WERI-Rb-1 (cell line): ENCODE results near the gene TSPO2.
A peak's percentile ranks its signal among the peaks of the same experiment; 100 is the strongest.

ENCODE experiments used
- DNase-seq: peaks from one replicate; pipeline ENCODE4 v3.0.0-alpha.2; 2020
- H3K27ac ChIP-seq: fragments of 250-450 bp; sonication (Bioruptor Pico); 2 replicates; pipeline ENCODE4 v1.5.1; 2020; ENCODE audit warnings: mild to moderate bottlenecking, moderate library complexity
- H3K27me3 ChIP-seq: fragments of 250-450 bp; sonication (Bioruptor Pico); 2 replicates; pipeline ENCODE4 v1.5.1; 2021; ENCODE audit warnings: mild to moderate bottlenecking, low read depth, moderate library complexity; ENCODE audit not compliant: insufficient read depth, severe bottlenecking
- H3K36me3 ChIP-seq: fragments of 250-450 bp; sonication (Bioruptor Pico); 2 replicates; pipeline ENCODE4 v1.5.1; 2020; ENCODE audit warnings: mild to moderate bottlenecking, moderate library complexity
- H3K4me3 ChIP-seq: 2 replicates; pipeline ENCODE4 v1.5.1; 2011; ENCODE audit warnings: low read depth, mild to moderate bottlenecking, control low read depth, low read length
- H3K9me3 ChIP-seq: fragments of 250-450 bp; sonication (Bioruptor Pico); 2 replicates; pipeline ENCODE4 v1.5.1; 2021; ENCODE audit warnings: mild to moderate bottlenecking, moderate library complexity; ENCODE audit not compliant: severe bottlenecking
- TF ChIP-seq, protein P1 (sequence below): IDR thresholded peaks from 2 replicates; pipeline ENCODE4 v1.5.1; 2011; ENCODE audit warnings: low read depth, mild to moderate bottlenecking, control low read depth, inconsistent platforms, low read length

Gene TSPO2

DNA sequence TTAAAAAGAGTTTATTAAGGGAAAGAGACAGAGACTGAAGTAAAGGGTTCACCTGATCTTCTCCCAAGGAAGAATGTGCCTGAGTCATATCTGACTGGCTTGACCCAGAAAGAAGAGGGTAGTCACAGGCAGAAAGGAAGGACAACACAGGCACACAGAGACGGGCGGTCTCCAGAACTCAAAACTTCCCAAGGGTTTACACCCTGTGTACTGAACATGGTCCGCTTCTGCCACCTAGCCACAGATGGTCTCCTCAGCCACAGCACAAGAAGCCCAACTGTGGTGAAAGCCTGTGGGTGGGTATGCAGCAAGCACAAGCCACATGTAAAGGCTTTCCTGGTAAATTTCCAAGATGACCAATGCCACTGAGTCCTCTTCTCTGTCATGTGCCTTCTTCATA, 20.4 kb upstream of the TSPO2 start:
- TF ChIP-seq, protein P1, sequence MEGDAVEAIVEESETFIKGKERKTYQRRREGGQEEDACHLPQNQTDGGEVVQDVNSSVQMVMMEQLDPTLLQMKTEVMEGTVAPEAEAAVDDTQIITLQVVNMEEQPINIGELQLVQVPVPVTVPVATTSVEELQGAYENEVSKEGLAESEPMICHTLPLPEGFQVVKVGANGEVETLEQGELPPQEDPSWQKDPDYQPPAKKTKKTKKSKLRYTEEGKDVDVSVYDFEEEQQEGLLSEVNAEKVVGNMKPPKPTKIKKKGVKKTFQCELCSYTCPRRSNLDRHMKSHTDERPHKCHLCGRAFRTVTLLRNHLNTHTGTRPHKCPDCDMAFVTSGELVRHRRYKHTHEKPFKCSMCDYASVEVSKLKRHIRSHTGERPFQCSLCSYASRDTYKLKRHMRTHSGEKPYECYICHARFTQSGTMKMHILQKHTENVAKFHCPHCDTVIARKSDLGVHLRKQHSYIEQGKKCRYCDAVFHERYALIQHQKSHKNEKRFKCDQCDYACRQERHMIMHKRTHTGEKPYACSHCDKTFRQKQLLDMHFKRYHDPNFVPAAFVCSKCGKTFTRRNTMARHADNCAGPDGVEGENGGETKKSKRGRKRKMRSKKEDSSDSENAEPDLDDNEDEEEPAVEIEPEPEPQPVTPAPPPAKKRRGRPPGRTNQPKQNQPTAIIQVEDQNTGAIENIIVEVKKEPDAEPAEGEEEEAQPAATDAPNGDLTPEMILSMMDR, result peak; percentile 47
- H3K27me3 ChIP-seq, result no peaks in the 10 kb centered on the region
- no peaks in the 10 kb centered on the region for H3K36me3 ChIP-seq
- DNase-seq, result peak; percentile 64
- no peak overlapping the region for H3K4me3 ChIP-seq
- H3K27ac ChIP-seq, result no peak overlapping the region
- H3K9me3 ChIP-seq, result peaks cover 3% of the 10 kb centered on the region

DNA sequence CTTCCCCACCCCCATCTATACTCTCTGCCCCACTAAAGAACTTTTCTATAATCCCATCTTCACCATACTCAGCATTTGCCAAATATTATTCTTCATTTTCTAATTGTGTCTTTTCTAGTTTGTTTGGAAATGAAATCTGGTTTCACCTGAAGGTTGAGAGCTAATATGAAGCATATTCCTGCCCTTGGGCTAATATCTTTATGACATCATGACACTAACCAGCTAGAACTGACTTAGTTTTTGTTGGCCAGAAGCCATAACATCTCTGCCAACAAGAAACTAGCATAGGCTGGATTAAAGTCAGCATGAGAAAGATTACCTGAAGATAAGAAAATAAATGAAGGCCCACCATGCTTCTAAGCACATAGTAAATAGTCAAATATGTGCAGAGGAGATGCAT, 20.0 kb upstream of the TSPO2 start:
- Histone ChIP-seq H3K36me3 (no peaks in the 10 kb centered on the region), H3K27me3 (no peaks in the 10 kb centered on the region), H3K27ac (no peak overlapping the region), H3K4me3 (no peak overlapping the region), H3K9me3 (peaks cover 3% of the 10 kb centered on the region)
- DNase-seq, result no peak
- TF ChIP-seq, protein P1, result no peak

DNA sequence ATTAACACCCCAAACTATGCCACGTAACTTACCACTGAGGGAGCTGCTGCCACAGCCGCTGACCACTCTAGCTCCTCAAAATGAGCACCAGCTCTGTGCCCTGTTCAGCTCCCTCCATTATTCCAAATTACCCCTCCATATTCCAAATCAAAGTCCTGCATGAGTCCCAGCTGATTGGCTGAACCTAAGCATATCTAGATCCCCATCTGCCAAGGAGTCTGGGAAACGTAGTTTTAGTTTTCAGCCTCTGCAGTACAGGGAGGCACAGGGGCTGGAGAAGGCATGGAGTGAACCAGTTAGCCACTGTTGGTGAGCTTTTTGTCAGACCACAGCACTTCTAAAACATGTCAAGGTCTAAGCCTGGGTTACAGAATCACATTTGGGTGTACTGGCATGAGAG, 19.2 kb upstream of the TSPO2 start:
- Histone ChIP-seq H3K9me3 (peaks cover 3% of the 10 kb centered on the region), H3K27me3 (no peaks in the 10 kb centered on the region), H3K36me3 (no peaks in the 10 kb centered on the region), H3K4me3 (no peak overlapping the region), H3K27ac (no peak overlapping the region)
- DNase-seq, result no peak
- TF ChIP-seq, protein P1, result no peak

DNA sequence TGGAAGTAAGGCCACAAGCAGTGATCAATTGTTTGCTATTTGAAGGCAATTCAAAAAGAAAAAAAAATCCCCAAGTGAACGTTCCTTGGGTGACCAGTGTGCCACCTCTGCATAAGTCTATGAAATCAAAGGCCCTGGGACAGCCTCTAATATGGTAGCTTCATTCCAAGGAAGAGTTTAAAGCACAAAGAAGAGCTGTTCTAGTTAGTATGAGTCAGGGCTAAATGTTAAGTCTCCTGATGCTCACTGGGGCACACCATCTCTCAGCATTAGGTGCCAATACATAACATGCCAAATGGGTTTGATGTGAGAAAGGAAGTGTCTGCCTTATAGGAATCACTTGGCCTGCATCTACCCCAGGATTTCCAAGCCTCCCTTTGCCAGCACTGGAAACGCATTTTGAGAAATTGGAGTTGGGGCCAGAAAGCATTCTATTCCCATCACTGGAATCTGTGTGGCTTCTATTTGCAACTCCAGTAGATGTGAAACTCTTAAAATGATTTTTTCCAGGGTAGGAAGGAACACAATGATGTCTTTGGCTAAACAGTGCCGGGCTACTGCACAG, 16.2 kb upstream of the TSPO2 start:
- TF ChIP-seq, protein P1, result no peak
- DNase-seq, result no peak
- H3K27me3 ChIP-seq, result no peaks in the 10 kb centered on the region
- H3K27ac ChIP-seq, result no peak overlapping the region
- no peaks in the 10 kb centered on the region for H3K36me3 ChIP-seq
- no peaks in the 10 kb centered on the region for H3K9me3 ChIP-seq
- H3K4me3 ChIP-seq, result no peak overlapping the region

DNA sequence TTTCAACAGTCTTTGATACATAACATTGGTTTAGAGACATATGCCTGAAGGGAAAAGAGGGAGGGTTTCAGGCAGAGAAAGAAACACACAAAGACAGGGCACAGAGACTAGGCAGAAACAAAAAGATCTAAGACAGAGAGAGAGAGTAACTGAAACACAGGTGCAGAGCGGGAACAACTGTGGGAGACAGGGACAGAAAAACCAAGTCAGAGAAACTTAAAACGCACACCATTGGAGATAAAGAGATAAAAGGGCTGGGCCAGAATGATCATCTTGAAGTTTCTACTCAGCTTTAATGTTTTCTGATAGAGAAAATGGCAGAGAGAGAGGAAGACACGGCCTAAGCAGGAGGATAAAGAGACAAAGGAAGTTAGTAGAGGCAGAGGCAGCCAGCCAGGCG, 15.0 kb upstream of the TSPO2 start:
- Histone ChIP-seq H3K36me3 (no peaks in the 10 kb centered on the region), H3K9me3 (no peaks in the 10 kb centered on the region), H3K27ac (no peak overlapping the region), H3K27me3 (no peaks in the 10 kb centered on the region), H3K4me3 (peak overlapping the region; percentile 57)
- TF ChIP-seq, protein P1, result no peak
- DNase-seq, result no peak
